MM.1S (cell line): ENCODE data around the gene GPRIN1.

ENCODE experiments used
- DNase-seq: peaks from one replicate; pipeline ENCODE4 v3.0.0-alpha.2; 2015
- H2AFZ ChIP-seq: fragments of 300-600 bp; sonication (generic); 2 replicates; pipeline ENCODE4 v1.6.0; 2016; ENCODE audit warnings: antibody characterized with exemption, low read length
- H3F3A ChIP-seq: fragments of 300-600 bp; sonication (generic); 2 replicates; pipeline ENCODE4 v1.6.1; 2016; ENCODE audit warnings: mild to moderate bottlenecking, antibody characterized with exemption, low read length, moderate library complexity, mixed read lengths; ENCODE audit not compliant: insufficient read depth
- H3K27ac ChIP-seq: fragments of 300-600 bp; sonication (generic); 2 replicates; pipeline ENCODE4 v1.5.1; 2016; ENCODE audit warnings: mild to moderate bottlenecking, low read length
- H3K27me3 ChIP-seq: fragments of 300-600 bp; sonication (generic); replicated peaks from 2 replicates; pipeline ENCODE4 v1.6.0; 2016; ENCODE audit warnings: low read length; ENCODE audit not compliant: insufficient read depth
- H3K36me3 ChIP-seq: fragments of 300-600 bp; sonication (generic); replicated peaks from 2 replicates; pipeline ENCODE4 v1.6.1; 2016; ENCODE audit warnings: mild to moderate bottlenecking, low read length, mixed read lengths; ENCODE audit not compliant: insufficient read depth
- H3K4me1 ChIP-seq: fragments of 300-600 bp; sonication (generic); 2 replicates; pipeline ENCODE4 v1.6.1; 2016; ENCODE audit warnings: low read length, mixed read lengths
- H3K4me2 ChIP-seq: fragments of 300-600 bp; sonication (generic); 2 replicates; pipeline ENCODE4 v1.6.0; 2016; ENCODE audit warnings: low read depth, low read length
- H3K4me3 ChIP-seq: fragments of 300-600 bp; sonication (generic); 2 replicates; pipeline ENCODE4 v1.5.1; 2016; ENCODE audit warnings: low read length, mixed read lengths
- H3K79me2 ChIP-seq: fragments of 300-600 bp; sonication (generic); 2 replicates; pipeline ENCODE4 v1.6.1; 2016; ENCODE audit warnings: mixed run types, low read length, mixed read lengths
- H3K9ac ChIP-seq: fragments of 300-600 bp; sonication (generic); 2 replicates; pipeline ENCODE4 v1.6.1; 2016; ENCODE audit warnings: low read length, mixed read lengths
- H3K9me2 ChIP-seq: fragments of 300-600 bp; sonication (generic); replicated peaks from 2 replicates; pipeline ENCODE4 v1.6.1; 2016; ENCODE audit warnings: mild to moderate bottlenecking, low read length, mixed read lengths; ENCODE audit not compliant: insufficient read depth
- H3K9me3 ChIP-seq: fragments of 300-600 bp; sonication (generic); replicated peaks from 2 replicates; pipeline ENCODE4 v1.6.1; 2016; ENCODE audit warnings: mild to moderate bottlenecking, low read length, mixed read lengths; ENCODE audit not compliant: insufficient read depth
- H4K20me1 ChIP-seq: fragments of 300-600 bp; sonication (generic); 2 replicates; pipeline ENCODE4 v1.6.1; 2016; ENCODE audit warnings: mild to moderate bottlenecking, low read length, moderate library complexity, mixed read lengths; ENCODE audit not compliant: insufficient read depth
- EZH2 ChIP-seq: fragments of 300-600 bp; sonication (generic); optimal IDR thresholded peaks from 2 replicates; pipeline ENCODE3; 2017; ENCODE audit warnings: low read depth, mild to moderate bottlenecking, antibody characterized with exemption, low read length, mixed read lengths
- EZH2phosphoT487 ChIP-seq: fragments of 300-600 bp; sonication (generic); IDR thresholded peaks from 2 replicates; pipeline ENCODE4 v1.6.1; 2018; ENCODE audit warnings: antibody characterized with exemption, low read length
- TF ChIP-seq, protein P1 (sequence below): fragments of 300-600 bp; sonication (generic); IDR thresholded peaks from 2 replicates; pipeline ENCODE4 v1.5.1; 2016; ENCODE audit warnings: antibody characterized with exemption, low read length, mixed read lengths

The GPRIN1 gene

GRCh38 chr5:176633598-176633997 lies 23.6 kb upstream of the GPRIN1 start:
- H3K27ac ChIP-seq = no peak overlapping the region
- no peak overlapping the region for H3K9ac ChIP-seq
- no peaks in the 10 kb centered on the region for H3K4me1 ChIP-seq
- H3K9me3 ChIP-seq = no peaks in the 10 kb centered on the region
- H3K9me2 ChIP-seq = no peaks in the 10 kb centered on the region
- no peaks in the 10 kb centered on the region for H3K79me2 ChIP-seq
- no peaks in the 10 kb centered on the region for H3F3A ChIP-seq
- H4K20me1 ChIP-seq = no peaks in the 10 kb centered on the region
- no peak overlapping the region for H3K4me3 ChIP-seq
- DNase-seq = no peak
- no peaks in the 10 kb centered on the region for H3K36me3 ChIP-seq
- peaks cover 93% of the 10 kb centered on the region for H3K27me3 ChIP-seq
- H3K4me2 ChIP-seq = no peak overlapping the region
- H2AFZ ChIP-seq = no peak overlapping the region
- TF ChIP-seq EZH2 = no peak
- TF ChIP-seq, protein P1, sequence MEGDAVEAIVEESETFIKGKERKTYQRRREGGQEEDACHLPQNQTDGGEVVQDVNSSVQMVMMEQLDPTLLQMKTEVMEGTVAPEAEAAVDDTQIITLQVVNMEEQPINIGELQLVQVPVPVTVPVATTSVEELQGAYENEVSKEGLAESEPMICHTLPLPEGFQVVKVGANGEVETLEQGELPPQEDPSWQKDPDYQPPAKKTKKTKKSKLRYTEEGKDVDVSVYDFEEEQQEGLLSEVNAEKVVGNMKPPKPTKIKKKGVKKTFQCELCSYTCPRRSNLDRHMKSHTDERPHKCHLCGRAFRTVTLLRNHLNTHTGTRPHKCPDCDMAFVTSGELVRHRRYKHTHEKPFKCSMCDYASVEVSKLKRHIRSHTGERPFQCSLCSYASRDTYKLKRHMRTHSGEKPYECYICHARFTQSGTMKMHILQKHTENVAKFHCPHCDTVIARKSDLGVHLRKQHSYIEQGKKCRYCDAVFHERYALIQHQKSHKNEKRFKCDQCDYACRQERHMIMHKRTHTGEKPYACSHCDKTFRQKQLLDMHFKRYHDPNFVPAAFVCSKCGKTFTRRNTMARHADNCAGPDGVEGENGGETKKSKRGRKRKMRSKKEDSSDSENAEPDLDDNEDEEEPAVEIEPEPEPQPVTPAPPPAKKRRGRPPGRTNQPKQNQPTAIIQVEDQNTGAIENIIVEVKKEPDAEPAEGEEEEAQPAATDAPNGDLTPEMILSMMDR = no peak
- TF ChIP-seq EZH2phosphoT487 = no peak

GRCh38 chr5:176632745-176633144 lies 22.8 kb upstream of the GPRIN1 start:
- no peaks in the 10 kb centered on the region for H3K4me1 ChIP-seq
- no peaks in the 10 kb centered on the region for H4K20me1 ChIP-seq
- H3K4me2 ChIP-seq = no peak overlapping the region
- no peak for DNase-seq
- TF ChIP-seq, protein P1 = no peak
- TF ChIP-seq EZH2 (no peak), EZH2phosphoT487 (no peak)
- no peaks in the 10 kb centered on the region for H3K79me2 ChIP-seq
- no peak overlapping the region for H2AFZ ChIP-seq
- no peaks in the 10 kb centered on the region for H3K9me2 ChIP-seq
- H3K36me3 ChIP-seq = no peaks in the 10 kb centered on the region
- peaks cover 90% of the 10 kb centered on the region for H3K27me3 ChIP-seq
- H3F3A ChIP-seq = no peaks in the 10 kb centered on the region
- no peak overlapping the region for H3K9ac ChIP-seq
- H3K4me3 ChIP-seq = no peak overlapping the region
- no peak overlapping the region for H3K27ac ChIP-seq
- no peaks in the 10 kb centered on the region for H3K9me3 ChIP-seq

GRCh38 chr5:176631383-176632200 lies 21.6 kb upstream of the GPRIN1 start:
- no peaks in the 10 kb centered on the region for H3K9me3 ChIP-seq
- no peaks in the 10 kb centered on the region for H3K4me1 ChIP-seq
- peaks cover 87% of the 10 kb centered on the region for H3K27me3 ChIP-seq
- no peak overlapping the region for H3K27ac ChIP-seq
- no peaks in the 10 kb centered on the region for H4K20me1 ChIP-seq
- no peak overlapping the region for H3K4me2 ChIP-seq
- no peaks in the 10 kb centered on the region for H3K79me2 ChIP-seq
- no peak overlapping the region for H3K4me3 ChIP-seq
- no peak overlapping the region for H3K9ac ChIP-seq
- TF ChIP-seq, protein P1 = no peak
- TF ChIP-seq EZH2 = no peak
- TF ChIP-seq EZH2phosphoT487 = no peak
- H3K9me2 ChIP-seq = no peaks in the 10 kb centered on the region
- H3K36me3 ChIP-seq = no peaks in the 10 kb centered on the region
- no peaks in the 10 kb centered on the region for H3F3A ChIP-seq
- no peak for DNase-seq
- H2AFZ ChIP-seq = no peak overlapping the region
